AG09309 (cell line): Measurements from ENCODE around the gene TOR1A.
"Not testable (repeated sequence)": the region's sequence is repeated elsewhere in the genome, so short reads cannot be mapped to it uniquely, and the experiment has no call there.

ENCODE experiments used
- DNase-seq: peaks from one replicate; pipeline ENCODE4 v3.0.0-alpha.2; 2010; ENCODE audit warnings: low read depth
- H3K4me3 ChIP-seq: 2 replicates; pipeline ENCODE4 v1.5.1; 2011; ENCODE audit warnings: mild to moderate bottlenecking, low read depth, low read length, moderate library complexity; ENCODE audit not compliant: control insufficient read depth
- TF ChIP-seq, protein P1 (sequence below): IDR thresholded peaks from 2 replicates; pipeline ENCODE4 v1.5.1; 2011; ENCODE audit warnings: mild to moderate bottlenecking, low read depth, low read length, inconsistent platforms; ENCODE audit not compliant: insufficient read depth, control insufficient read depth; ENCODE audit errors: missing control alignments

The TOR1A gene

DNA sequence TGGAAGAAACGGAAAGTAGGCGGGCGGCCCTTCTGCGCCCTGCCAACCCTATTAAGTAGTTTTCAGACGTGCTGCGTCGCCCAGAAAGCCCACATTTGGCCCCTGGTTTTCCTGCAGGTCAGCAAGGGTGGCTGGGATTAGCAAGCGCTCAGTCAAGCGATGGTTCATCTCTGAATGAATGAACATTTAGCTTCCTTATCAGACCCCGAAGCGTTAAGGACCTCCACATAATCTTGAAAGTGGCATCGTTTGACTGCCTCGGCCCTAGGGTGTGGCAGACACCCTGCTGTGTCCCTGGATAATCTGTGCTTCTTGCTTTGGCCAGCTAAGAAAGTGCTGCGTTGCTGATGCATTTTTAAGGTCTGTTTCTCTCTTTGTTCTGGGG lies 20.3 kb downstream of the TOR1A start:
- no peak for DNase-seq
- H3K4me3 ChIP-seq = peak overlapping the region; percentile 75
- TF ChIP-seq, protein P1, sequence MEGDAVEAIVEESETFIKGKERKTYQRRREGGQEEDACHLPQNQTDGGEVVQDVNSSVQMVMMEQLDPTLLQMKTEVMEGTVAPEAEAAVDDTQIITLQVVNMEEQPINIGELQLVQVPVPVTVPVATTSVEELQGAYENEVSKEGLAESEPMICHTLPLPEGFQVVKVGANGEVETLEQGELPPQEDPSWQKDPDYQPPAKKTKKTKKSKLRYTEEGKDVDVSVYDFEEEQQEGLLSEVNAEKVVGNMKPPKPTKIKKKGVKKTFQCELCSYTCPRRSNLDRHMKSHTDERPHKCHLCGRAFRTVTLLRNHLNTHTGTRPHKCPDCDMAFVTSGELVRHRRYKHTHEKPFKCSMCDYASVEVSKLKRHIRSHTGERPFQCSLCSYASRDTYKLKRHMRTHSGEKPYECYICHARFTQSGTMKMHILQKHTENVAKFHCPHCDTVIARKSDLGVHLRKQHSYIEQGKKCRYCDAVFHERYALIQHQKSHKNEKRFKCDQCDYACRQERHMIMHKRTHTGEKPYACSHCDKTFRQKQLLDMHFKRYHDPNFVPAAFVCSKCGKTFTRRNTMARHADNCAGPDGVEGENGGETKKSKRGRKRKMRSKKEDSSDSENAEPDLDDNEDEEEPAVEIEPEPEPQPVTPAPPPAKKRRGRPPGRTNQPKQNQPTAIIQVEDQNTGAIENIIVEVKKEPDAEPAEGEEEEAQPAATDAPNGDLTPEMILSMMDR = no peak

DNA sequence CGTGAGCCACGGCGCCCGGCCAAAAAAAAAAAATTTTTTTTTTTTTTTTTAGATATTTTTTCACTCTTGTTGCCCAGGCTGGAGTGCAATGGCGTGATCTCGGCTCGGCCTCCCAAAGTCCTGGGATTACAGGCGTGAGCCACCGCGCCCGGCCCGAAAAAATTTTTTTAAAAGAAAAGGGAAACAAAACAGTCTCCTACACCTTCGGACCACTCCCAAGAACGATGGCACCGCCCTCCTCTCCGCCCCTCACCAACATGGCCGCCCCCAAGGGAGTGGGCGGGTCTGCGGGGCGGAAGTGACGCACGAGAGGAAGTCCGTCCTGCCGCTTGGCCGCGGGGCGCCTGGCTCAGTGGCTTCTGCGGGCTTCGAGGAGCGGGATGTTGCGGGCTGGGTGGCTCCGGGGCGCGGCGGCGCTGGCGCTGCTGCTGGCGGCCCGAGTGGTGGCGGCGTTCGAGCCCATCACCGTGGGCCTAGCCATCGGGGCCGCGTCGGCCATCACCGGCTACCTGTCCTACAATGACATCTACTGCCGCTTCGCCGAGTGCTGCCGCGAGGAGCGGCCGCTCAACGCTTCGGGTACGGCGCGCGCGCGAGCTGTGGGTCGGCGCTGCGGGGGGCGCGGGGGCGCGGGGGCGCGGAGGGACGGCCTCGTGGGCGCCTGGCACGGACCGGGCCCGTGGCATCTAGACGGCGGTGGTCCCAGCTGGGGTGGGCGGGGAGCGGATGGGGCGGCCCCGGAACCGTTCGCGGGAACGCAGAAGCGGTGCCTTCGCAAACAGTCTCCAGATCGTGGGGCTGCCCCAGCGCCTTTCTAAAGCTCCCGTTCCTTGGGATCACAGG lies 20.9 kb downstream of the TOR1A start, which contains the start of gene TOR1B:
Gene TOR1B (plus strand): TSS at position 352 of the 843 bp plus-strand sequence. CDS start 29 bp downstream, at position 381.
- peak within 1 kb of the TSS; percentile 75 for H3K4me3 ChIP-seq

DNA sequence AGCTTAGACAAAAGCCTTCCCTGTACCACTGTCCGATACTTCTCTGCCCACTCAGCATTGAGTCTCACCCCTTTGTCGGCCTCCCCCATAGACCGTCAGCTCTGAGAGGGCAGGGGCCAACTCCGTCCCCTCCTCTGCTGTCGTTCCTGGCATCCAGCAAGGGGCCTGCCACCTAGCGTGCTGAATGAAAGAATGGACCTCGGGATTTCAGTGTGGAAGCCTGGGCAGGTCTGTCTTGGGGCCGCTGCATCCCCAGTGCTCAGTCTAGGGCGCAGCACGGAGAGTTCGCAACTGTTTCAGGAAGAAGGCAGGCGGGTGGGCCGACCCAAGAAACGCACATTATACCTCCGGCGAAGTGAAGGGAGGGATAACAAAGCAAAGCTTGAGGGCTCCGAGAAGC lies 22.4 kb downstream of the TOR1A start:
- H3K4me3 ChIP-seq = no peak overlapping the region
- TF ChIP-seq, protein P1 = no peak
- no peak for DNase-seq

More for the DNA sequence above, 20.9 kb downstream of the TOR1A start, which contains the start of gene TOR1B:
- DNase-seq = peak; percentile 41
- TF ChIP-seq, protein P1 = no peak

DNA sequence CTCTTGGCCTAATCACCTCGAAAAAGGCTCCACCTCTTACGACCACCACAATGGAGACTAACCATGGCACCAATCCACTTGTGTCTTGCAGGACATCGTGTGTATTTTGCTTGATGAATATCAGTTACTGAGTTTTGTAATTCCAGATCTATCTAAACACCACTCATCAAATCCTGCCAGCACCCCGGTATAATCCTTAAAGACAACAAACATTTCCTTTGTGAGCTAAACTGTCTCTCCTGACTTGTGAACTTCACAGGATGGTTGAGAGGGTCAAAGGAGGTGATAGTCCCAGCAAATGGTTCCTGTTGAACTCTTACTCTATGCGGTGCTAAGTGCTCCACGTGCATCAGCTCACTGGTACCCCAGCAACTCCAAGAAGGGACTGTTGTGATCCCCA lies 25.0 kb downstream of the TOR1A start:
- H3K4me3 ChIP-seq = no peak overlapping the region
- no peak for DNase-seq
- TF ChIP-seq, protein P1 = no peak

DNA sequence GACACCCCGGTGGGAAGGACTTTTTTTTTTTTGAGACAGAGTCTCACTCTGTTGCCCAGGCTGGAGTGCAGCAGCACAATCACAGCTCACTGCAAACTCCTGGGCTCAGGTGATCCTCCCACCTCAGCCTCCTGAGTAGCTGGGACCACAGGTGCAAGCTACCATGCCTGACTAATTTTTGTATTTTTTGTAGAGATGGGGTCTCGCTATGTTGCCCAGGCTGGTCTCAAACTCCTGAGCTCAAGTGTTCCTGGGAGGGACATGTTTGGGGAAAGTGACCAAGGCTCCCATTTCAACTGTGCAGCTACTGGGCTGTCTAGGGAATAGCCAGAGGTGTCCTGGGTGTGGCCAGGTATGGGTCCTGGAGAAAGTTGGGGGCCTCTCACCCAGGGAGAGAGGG lies 27.9 kb downstream of the TOR1A start:
- not testable (repeated sequence) for H3K4me3 ChIP-seq, DNase-seq

DNA sequence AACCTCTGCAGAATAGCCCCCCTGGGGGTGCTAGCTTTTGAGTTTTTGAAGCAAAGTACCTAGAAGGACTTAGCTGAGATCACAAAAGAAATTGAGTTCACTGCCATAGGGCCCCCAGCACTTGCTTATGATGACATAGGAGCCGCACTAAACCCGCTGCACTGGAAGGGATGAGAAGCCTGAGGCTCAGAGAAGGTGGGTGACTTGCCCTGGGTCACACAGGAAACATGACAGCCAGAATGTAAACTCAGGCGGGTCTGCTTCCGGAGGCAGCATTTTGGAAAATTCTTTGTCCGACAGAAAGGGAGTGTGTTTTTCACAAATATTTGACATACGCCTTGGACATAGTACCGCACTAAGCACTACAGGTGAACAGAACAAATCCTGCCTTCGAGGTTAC lies 29.4 kb downstream of the TOR1A start:
- TF ChIP-seq, protein P1 = no peak
- H3K4me3 ChIP-seq = no peak overlapping the region

DNA sequence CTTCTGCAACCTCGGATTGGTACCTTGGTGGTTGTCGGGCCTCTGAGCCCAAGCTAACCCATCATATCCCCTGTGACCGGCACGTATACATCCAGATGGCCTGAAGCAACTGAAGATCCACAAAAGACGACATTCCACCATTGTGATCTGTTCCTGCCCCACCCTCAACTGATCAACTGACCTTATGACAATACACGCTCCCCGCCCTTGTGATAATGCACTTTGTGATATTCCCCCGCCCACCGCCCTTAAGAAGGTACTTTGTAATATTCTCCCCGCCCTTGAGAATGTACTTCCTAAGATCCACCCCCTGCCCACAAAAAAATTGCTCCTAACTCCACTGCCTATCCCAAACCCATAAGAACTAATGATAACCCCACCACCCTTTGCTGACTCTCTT lies 37.5 kb downstream of the TOR1A start:
- no peak for DNase-seq
- no peak overlapping the region for H3K4me3 ChIP-seq
- TF ChIP-seq, protein P1 = no peak

More for the DNA sequence above, 29.4 kb downstream of the TOR1A start:
- DNase-seq = no peak
